Gastrocnemius medialis (tissue), 4 donors: ENCODE measurements around the gene ZNF688. TPM values are rescaled to one million over a fixed set of nuclear protein-coding genes. Genes with fewer than 3 reads are reported as not detected.

Experiments used
- ATAC-seq, 2 donors: fragments of 150-250 bp; one replicate each; pipeline ENCODE4 v1.9.1; 2016
- DNase-seq, 2 donors: peaks; one replicate each; pipeline ENCODE4 v3.0.0-alpha.2; 2019
- H3K27ac ChIP-seq, 4 donors: fragments of 200-600 bp; sonication (generic); 1 replicate in 1 of 4; 2 replicates in 3 of 4; pipeline ENCODE4 v1.5.1; 2016 to 2018; ENCODE audit warnings: mild to moderate bottlenecking in 2 of 4, moderate library complexity in 1 of 4
- H3K27me3 ChIP-seq, 3 donors: fragments of 200-600 bp; sonication (generic) in 2 of 3; 1 replicate in 1 of 3; 2 replicates in 2 of 3; pipeline versions ENCODE4 v1.5.1 to v1.6.0; 2016 to 2019; ENCODE audit warnings: mild to moderate bottlenecking in 1 of 3, moderate library complexity in 1 of 3
- H3K36me3 ChIP-seq, 2 donors: fragments of 200-600 bp; sonication (generic) in 1 of 2; one replicate each; pipeline ENCODE4 v1.5.1; 2017 to 2018
- H3K4me1 ChIP-seq, 2 donors: fragments of 200-600 bp; sonication (generic) in 1 of 2; one replicate each; pipeline ENCODE4 v1.5.1; 2016 to 2017; ENCODE audit warnings: mild to moderate bottlenecking in 2 of 2
- H3K4me3 ChIP-seq, 4 donors: fragments of 200-600 bp; sonication (generic) in 3 of 4; 1 replicate in 1 of 4; 2 replicates in 3 of 4; pipeline ENCODE4 v1.5.1; 2016 to 2019; ENCODE audit warnings: mild to moderate bottlenecking in 2 of 4
- H3K9me3 ChIP-seq, 3 donors: fragments of 200-600 bp; sonication (generic) in 2 of 3; 1 replicate in 1 of 3; 2 replicates in 2 of 3; pipeline ENCODE4 v1.5.1; 2016 to 2019
- POLR2A ChIP-seq, 2 donors: fragments of 450-650 bp; IDR thresholded peaks; one replicate each; pipeline ENCODE4 v1.6.1; 2017; ENCODE audit warnings: antibody characterized with exemption in 2 of 2, mild to moderate bottlenecking in 2 of 2, moderate library complexity in 2 of 2
- in situ Hi-C, 4 donors: fragments of 200-750 bp; cut with MboI; loops; one replicate each; pipeline versions ENCODE4 v1.15.0 to v1.8.0; 2017; ENCODE audit warnings: low sequenced_read_pairs in 4 of 4
- intact Hi-C: fragments of 100-400 bp; cut with DNase I; formaldehyde crosslinking; loops from one replicate; pipeline ENCODE4 v1.15.1; 2023; ENCODE audit warnings: low total_unique reads
- total RNA-seq, 4 donors: library from RNA; depleted of rRNA; stranded (reverse); fragments of >200 nt; gene quantifications; one replicate each; pipeline versions ENCODE4 v1.1.0 to v1.2.3, GENCODE V29; 2016
- TF ChIP-seq, protein P1 (sequence below), 5 experiments: fragments of 450-650 bp in 3 of 5; fragments of 200-600 bp in 2 of 5; sonication (generic) in 2 of 5; IDR thresholded peaks in 4 of 5; conservative IDR thresholded peaks in 1 of 5; 1 replicate in 4 of 5; 2 replicates in 1 of 5; pipeline ENCODE4 v1.5.1; 2016 to 2019; ENCODE audit warnings: antibody characterized with exemption in 5 of 5, mild to moderate bottlenecking in 3 of 5, moderate library complexity in 3 of 5

The ZNF688 gene
- total RNA-seq, 4 donors from 2014 or later, result 11.0 to 38.2 (median 18.5) TPM

GRCh38 chr16:30588651-30589050 lies 17.1 kb upstream of the ZNF688 start:
- Histone ChIP-seq H3K27ac (no peak overlapping the region), H3K9me3 (no peaks in the 10 kb centered on the region), H3K4me1 (peaks cover 14% of the 10 kb centered on the region in 2 donors), H3K4me3 (no peak overlapping the region), H3K36me3 (no peaks in the 10 kb centered on the region), H3K27me3 (no peaks in the 10 kb centered on the region)
- intact Hi-C loops, result no loop called here
- TF ChIP-seq, protein P1, sequence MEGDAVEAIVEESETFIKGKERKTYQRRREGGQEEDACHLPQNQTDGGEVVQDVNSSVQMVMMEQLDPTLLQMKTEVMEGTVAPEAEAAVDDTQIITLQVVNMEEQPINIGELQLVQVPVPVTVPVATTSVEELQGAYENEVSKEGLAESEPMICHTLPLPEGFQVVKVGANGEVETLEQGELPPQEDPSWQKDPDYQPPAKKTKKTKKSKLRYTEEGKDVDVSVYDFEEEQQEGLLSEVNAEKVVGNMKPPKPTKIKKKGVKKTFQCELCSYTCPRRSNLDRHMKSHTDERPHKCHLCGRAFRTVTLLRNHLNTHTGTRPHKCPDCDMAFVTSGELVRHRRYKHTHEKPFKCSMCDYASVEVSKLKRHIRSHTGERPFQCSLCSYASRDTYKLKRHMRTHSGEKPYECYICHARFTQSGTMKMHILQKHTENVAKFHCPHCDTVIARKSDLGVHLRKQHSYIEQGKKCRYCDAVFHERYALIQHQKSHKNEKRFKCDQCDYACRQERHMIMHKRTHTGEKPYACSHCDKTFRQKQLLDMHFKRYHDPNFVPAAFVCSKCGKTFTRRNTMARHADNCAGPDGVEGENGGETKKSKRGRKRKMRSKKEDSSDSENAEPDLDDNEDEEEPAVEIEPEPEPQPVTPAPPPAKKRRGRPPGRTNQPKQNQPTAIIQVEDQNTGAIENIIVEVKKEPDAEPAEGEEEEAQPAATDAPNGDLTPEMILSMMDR (IDR thresholded peaks at IDR 0.05 in 4 of 5, conservative IDR thresholded peaks at IDR 0.05 in 1 of 5), result no peak
- TF ChIP-seq POLR2A (IDR thresholded peaks at IDR 0.05), result no peak
- no peak for ATAC-seq
- in situ Hi-C loops, result no loop called here
- no peak for DNase-seq

- intact Hi-C loops (loop anchor here (1.0 to 2.0 kb wide), 8 partner anchors 13 to 65 kb away; partner anchors contain the start of genes PRR14, ZNF689, ZNF764 and ZNF768), in situ Hi-C loops (no loop called here)
- Histone ChIP-seq H3K4me1 (peaks cover 14% of the 10 kb centered on the region in 2 donors), H3K9me3 (no peaks in the 10 kb centered on the region), H3K27me3 (no peaks in the 10 kb centered on the region), H3K4me3 (peak within 1 kb of the TSS; percentile 80 to 93 (median 90)), H3K27ac (peak within 1 kb of the TSS; percentile 90 to 97 (median 94)), H3K36me3 (peaks cover 0 to 25% of the 10 kb centered on the region in 2 donors)
- peak; percentile 98 to 99 for DNase-seq
- peak; percentile 100 for ATAC-seq
- TF ChIP-seq, protein P1 (IDR thresholded peaks at IDR 0.05 in 4 of 5, conservative IDR thresholded peaks at IDR 0.05 in 1 of 5), result peak in 4 of 5 experiments; percentile 4 to 42 (median 30)
- TF ChIP-seq POLR2A (IDR thresholded peaks at IDR 0.05), result peak in 1 of 2 donors; percentile 24
Observed at GRCh38 chr16:30585400-30586191, 14.1 kb upstream of the ZNF688 start, which contains the start of gene ZNF785. TSS of gene ZNF785 (minus strand) at chr16:30585697. CDS start at chr16:30585611, 86 bp downstream.

DNA sequence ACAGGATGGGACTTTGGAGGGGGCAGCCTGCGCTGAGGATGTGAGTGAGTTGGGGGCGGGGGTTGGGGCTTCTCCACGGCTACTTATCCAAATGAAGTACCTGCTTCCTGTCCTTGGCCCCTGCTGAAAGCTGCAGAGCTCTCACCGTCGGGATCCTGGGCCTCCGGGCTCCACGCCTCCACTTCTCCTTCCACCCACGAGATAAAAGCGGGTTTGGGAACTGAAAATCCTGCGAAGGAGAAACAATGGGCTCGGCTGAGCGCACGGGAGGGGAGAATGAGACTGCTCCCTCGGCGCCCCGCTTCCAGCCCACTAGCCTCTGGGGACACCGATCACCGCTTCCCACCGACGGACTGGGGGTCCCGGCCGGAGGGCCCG lies 13.5 kb upstream of the ZNF688 start:
- ATAC-seq (peak in 1 of 2 donors; percentile 8), DNase-seq (no peak)
- Histone ChIP-seq H3K36me3 (peaks cover 0 to 25% of the 10 kb centered on the region in 2 donors), H3K4me1 (peaks cover 14% of the 10 kb centered on the region in 2 donors), H3K9me3 (no peaks in the 10 kb centered on the region), H3K27ac (peak overlapping the region; percentile 90 to 97 (median 94)), H3K4me3 (peak overlapping the region; percentile 80 to 93 (median 90)), H3K27me3 (no peaks in the 10 kb centered on the region)
- in situ Hi-C loops, result no loop called here
- TF ChIP-seq POLR2A (IDR thresholded peaks at IDR 0.05), result no peak
- TF ChIP-seq, protein P1 (IDR thresholded peaks at IDR 0.05 in 4 of 5, conservative IDR thresholded peaks at IDR 0.05 in 1 of 5), result no peak
- intact Hi-C loops, result loop anchor here (1.0 to 2.0 kb wide), 8 partner anchors 13 to 66 kb away; partner anchors contain the start of genes PRR14, ZNF689, ZNF764 and ZNF768

GRCh38 chr16:30582611-30583340 lies 11.3 kb upstream of the ZNF688 start:
- DNase-seq (no peak), ATAC-seq (no peak)
- peaks cover 14% of the 10 kb centered on the region in 2 donors for H3K4me1 ChIP-seq
- intact Hi-C loops (no loop called here), in situ Hi-C loops (no loop called here)
- H3K4me3 ChIP-seq, result no peak overlapping the region
- H3K9me3 ChIP-seq, result no peaks in the 10 kb centered on the region
- TF ChIP-seq, protein P1 (IDR thresholded peaks at IDR 0.05 in 4 of 5, conservative IDR thresholded peaks at IDR 0.05 in 1 of 5), result no peak
- TF ChIP-seq POLR2A (IDR thresholded peaks at IDR 0.05), result no peak
- peaks cover 0 to 37% of the 10 kb centered on the region in 2 donors for H3K36me3 ChIP-seq
- no peaks in the 10 kb centered on the region for H3K27me3 ChIP-seq
- H3K27ac ChIP-seq, result no peak overlapping the region
